Endothelial cell (in vitro differentiated cells): ENCODE data around the gene TRIM50. TPM values are rescaled to one million over a fixed set of nuclear protein-coding genes. Genes with fewer than 3 reads are reported as not detected.
"Not testable (repeated sequence)": the region's sequence is repeated elsewhere in the genome, so short reads cannot be mapped to it uniquely, and the experiment has no call there.

ENCODE experiments used
- DNase-seq: peaks from one replicate; pipeline ENCODE4 v3.0.0; 2021; ENCODE audit warnings: low spot score
- H3K27ac Mint-ChIP-seq: one replicate; pipeline ENCODE4 v1.8.0; 2021; ENCODE audit warnings: mixed read lengths, inconsistent platforms; ENCODE audit not compliant: unreplicated experiment
- H3K27me3 Mint-ChIP-seq: one replicate; pipeline ENCODE4 v1.8.0; 2021; ENCODE audit warnings: mild to moderate bottlenecking, moderate library complexity, mixed read lengths, inconsistent platforms; ENCODE audit not compliant: unreplicated experiment
- H3K36me3 Mint-ChIP-seq: one replicate; pipeline ENCODE4 v1.8.0; 2021; ENCODE audit warnings: mild to moderate bottlenecking, low read depth, mixed read lengths, inconsistent platforms; ENCODE audit not compliant: unreplicated experiment
- H3K4me1 Mint-ChIP-seq: one replicate; pipeline ENCODE4 v1.8.0; 2021; ENCODE audit warnings: mild to moderate bottlenecking, mixed read lengths, inconsistent platforms; ENCODE audit not compliant: unreplicated experiment
- H3K4me3 Mint-ChIP-seq: one replicate; pipeline ENCODE4 v1.8.0; 2021; ENCODE audit warnings: mild to moderate bottlenecking, mixed read lengths, inconsistent platforms; ENCODE audit not compliant: unreplicated experiment
- H3K9me3 Mint-ChIP-seq: one replicate; pipeline ENCODE4 v1.8.0; 2021; ENCODE audit warnings: mixed read lengths, inconsistent platforms; ENCODE audit not compliant: unreplicated experiment
- total RNA-seq: library from RNA; stranded (reverse); fragmentation: NEBNext Ultra II Directional; extraction: Animal tissue kit (Norgen Biotek cat#: 25700); gene quantifications from one replicate; pipeline ENCODE4 v1.2.1, GENCODE V29; 2021; ENCODE audit not compliant: unreplicated experiment
- TF ChIP-seq, protein P1 (sequence below): fragments of 200-600 bp; sonication (generic); IDR thresholded peaks from one replicate; pipeline ENCODE4 v1.5.0; 2021; ENCODE audit warnings: antibody characterized with exemption; ENCODE audit not compliant: unreplicated experiment

Gene TRIM50
- total RNA-seq, 1 donor from 2014 or later, result 0.54 TPM

DNA sequence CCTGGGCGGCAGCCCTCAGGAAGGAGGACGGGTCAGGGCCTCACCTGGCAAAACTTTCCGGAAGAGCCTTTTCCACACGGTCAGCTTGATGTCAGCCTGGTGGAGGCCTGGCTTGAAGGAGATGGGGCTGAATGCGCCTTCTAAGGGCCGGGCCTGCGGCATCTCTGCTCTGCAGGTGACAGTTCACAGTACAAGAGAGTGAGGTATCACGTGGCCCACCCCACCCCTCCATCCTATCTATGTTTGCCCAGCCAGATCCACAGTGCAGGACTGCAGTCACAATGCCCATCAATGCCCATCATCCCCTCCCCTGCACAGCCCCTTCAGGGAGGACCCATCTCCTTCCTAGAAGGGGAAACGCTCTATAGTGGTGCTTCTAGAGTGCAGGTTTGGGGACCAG, 11.4 kb downstream of the TRIM50 start:
- TF ChIP-seq, protein P1, sequence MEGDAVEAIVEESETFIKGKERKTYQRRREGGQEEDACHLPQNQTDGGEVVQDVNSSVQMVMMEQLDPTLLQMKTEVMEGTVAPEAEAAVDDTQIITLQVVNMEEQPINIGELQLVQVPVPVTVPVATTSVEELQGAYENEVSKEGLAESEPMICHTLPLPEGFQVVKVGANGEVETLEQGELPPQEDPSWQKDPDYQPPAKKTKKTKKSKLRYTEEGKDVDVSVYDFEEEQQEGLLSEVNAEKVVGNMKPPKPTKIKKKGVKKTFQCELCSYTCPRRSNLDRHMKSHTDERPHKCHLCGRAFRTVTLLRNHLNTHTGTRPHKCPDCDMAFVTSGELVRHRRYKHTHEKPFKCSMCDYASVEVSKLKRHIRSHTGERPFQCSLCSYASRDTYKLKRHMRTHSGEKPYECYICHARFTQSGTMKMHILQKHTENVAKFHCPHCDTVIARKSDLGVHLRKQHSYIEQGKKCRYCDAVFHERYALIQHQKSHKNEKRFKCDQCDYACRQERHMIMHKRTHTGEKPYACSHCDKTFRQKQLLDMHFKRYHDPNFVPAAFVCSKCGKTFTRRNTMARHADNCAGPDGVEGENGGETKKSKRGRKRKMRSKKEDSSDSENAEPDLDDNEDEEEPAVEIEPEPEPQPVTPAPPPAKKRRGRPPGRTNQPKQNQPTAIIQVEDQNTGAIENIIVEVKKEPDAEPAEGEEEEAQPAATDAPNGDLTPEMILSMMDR, result no peak
- Mint-ChIP-seq H3K27me3 (peaks cover 6% of the 10 kb centered on the region), H3K4me1 (no peaks in the 10 kb centered on the region), H3K36me3 (no peaks in the 10 kb centered on the region), H3K9me3 (no peaks in the 10 kb centered on the region), H3K4me3 (no peak overlapping the region), H3K27ac (no peak overlapping the region)
- no peak for DNase-seq

DNA sequence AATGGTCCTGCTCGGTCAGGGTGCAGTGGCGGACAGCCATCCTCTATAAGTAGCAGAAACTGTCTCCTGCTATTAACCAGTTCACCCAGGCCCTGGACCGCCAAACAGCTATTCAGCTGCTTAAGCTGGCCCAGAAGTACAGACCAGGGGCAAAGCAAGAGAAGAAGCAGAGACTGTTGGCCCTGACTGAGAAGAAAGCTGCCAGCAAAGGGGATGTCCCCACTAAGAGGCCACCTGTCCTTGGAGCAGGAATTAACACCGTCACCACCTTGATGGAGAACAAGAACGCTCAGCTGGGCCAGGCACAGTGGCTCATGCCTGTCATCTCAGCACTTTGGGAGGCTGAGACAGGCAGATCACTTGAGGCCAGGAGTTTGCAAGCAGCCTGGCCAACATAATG, 13.6 kb downstream of the TRIM50 start:
- peaks cover 2% of the 10 kb centered on the region for H3K4me1 Mint-ChIP-seq
- H3K9me3 Mint-ChIP-seq, result no peaks in the 10 kb centered on the region
- peaks cover 4% of the 10 kb centered on the region for H3K36me3 Mint-ChIP-seq
- DNase-seq, result no peak
- peaks cover 9% of the 10 kb centered on the region for H3K27me3 Mint-ChIP-seq
- no peak overlapping the region for H3K27ac Mint-ChIP-seq
- no peak overlapping the region for H3K4me3 Mint-ChIP-seq
- TF ChIP-seq, protein P1, result no peak

DNA sequence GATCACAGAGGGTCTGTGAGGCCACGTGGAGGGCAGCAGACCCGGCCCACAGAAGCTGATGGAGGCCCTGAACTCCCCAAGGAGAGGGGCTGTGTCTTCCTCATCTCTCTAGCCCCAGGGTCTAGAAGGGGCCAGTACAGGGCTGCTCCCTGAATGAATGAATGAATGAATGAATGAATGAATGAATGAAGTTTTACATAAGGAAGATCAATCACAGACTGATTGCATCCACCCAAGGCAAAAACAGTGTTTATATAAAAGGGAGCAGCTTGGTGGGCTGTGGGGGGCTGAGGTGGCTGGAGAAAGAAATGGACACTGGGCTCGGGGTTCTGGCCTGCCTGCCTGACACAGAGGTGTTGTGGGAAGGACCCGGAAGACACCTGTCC, 14.4 kb downstream of the TRIM50 start:
- Mint-ChIP-seq H3K27ac (no peak overlapping the region), H3K4me1 (peaks cover 2% of the 10 kb centered on the region), H3K9me3 (no peaks in the 10 kb centered on the region), H3K36me3 (peaks cover 8% of the 10 kb centered on the region), H3K4me3 (no peak overlapping the region), H3K27me3 (peaks cover 10% of the 10 kb centered on the region)
- no peak for DNase-seq
- TF ChIP-seq, protein P1, result no peak

DNA sequence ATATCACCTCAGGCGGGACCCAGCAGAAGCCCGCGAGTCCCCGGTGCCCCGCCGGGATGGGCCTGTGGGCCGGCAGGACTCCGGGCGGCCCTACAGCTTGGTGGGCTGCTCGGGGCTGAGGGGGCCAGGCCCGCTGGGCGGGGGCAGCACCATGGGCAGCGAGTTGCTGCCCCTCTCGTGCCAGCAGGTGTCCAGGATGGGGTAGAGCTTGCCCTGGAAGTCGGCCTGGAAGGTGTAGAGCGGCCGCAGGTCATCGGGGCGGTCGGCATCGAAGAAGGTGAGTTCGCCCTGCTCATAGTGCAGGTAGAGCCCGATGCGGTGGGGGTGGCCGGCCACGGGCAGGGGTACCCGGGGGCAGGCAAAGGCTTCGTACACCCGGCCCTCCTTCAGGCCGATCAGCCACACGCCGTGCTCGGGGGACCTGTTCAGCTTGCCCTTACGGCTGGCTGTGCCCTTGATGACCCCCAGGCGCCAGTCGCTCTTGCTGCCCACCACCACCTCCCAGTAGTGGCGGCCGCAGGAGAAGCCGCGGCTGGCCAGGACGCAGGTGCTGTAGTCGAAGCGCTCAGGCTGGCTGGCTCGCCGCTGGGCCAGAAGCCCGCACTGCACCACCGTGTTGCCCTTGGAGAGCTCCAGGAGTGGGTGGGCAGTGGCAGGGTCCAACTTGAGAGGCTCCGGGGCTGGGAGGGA, 14.9 kb downstream of the TRIM50 start:
- Mint-ChIP-seq H3K36me3 (peaks cover 8% of the 10 kb centered on the region), H3K27me3 (peaks cover 8% of the 10 kb centered on the region), H3K4me1 (peaks cover 4% of the 10 kb centered on the region), H3K9me3 (no peaks in the 10 kb centered on the region), H3K27ac (no peak overlapping the region), H3K4me3 (no peak overlapping the region)
- DNase-seq, result no peak
- TF ChIP-seq, protein P1, result no peak

DNA sequence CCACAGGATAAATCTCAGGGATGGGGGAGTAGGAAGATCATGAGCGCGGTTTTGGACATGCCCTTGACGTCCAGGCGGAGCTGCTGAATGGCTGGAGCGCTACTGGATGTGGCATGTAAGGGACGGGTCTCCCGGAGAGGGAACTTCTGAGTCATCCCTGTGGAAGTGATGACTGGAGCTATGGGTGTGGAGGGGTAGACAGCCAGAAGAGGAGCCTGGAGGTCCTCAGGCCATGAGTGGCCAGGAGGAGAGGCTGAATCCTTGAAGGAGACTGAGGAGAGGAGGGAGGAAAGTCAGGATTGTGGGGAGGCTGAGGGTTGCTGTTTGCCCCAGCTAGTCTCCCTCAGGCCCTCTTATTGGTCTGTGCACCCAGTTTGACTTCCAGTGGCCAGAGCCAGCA, 16.5 kb downstream of the TRIM50 start:
- Mint-ChIP-seq H3K36me3 (peaks cover 14% of the 10 kb centered on the region), H3K27me3 (peaks cover 10% of the 10 kb centered on the region)
- H3K4me1 Mint-ChIP-seq, H3K4me3 Mint-ChIP-seq, H3K27ac Mint-ChIP-seq, DNase-seq, H3K9me3 Mint-ChIP-seq: not testable (repeated sequence)
